Neural cell (in vitro differentiated cells): ENCODE measurements around the gene EPS8L2. TPM values are rescaled to one million over a fixed set of nuclear protein-coding genes. Genes with fewer than 3 reads are reported as not detected.

ENCODE experiments used
- H2AFZ ChIP-seq: fragments of 200-600, 300-800 bp; sonication (generic), shearing (Covaris generic); 2 replicates; pipeline ENCODE4 v1.6.0; 2014; ENCODE audit warnings: low read depth, mild to moderate bottlenecking, antibody characterized with exemption, low read length, moderate library complexity
- H3F3A ChIP-seq: fragments of 200-600 bp; shearing (Covaris generic); 2 replicates; pipeline ENCODE4 v1.6.1; 2016; ENCODE audit warnings: mild to moderate bottlenecking, moderate library complexity, mixed read lengths, antibody characterized with exemption, low read length; ENCODE audit not compliant: insufficient read depth, poor library complexity, severe bottlenecking
- H3K27ac ChIP-seq: fragments of 200-600, 300-800 bp; sonication (generic), shearing (Covaris generic); 2 replicates; pipeline ENCODE4 v1.5.1; 2014; ENCODE audit warnings: mild to moderate bottlenecking, low read length, moderate library complexity
- H3K27me3 ChIP-seq: fragments of 300-800, 200-600 bp; sonication (generic), shearing (Covaris generic); 2 replicates; pipeline ENCODE4 v1.6.0; 2014; ENCODE audit warnings: mild to moderate bottlenecking, low read depth, low read length, moderate library complexity; ENCODE audit not compliant: insufficient read depth
- H3K36me3 ChIP-seq: fragments of 300-800, 200-600 bp; sonication (generic), shearing (Covaris generic); 2 replicates; pipeline ENCODE4 v1.5.1; 2014; ENCODE audit warnings: mild to moderate bottlenecking, antibody characterized with exemption, low read length, moderate library complexity; ENCODE audit not compliant: insufficient read depth
- H3K4me2 ChIP-seq: fragments of 300-800, 200-600 bp; sonication (generic), shearing (Covaris generic); 2 replicates; pipeline ENCODE4 v1.6.0; 2014; ENCODE audit warnings: mild to moderate bottlenecking, low read length
- H3K4me3 ChIP-seq: fragments of 300-800, 200-600 bp; sonication (generic), shearing (Covaris generic); 2 replicates; pipeline ENCODE4 v1.5.1; 2014; ENCODE audit warnings: mild to moderate bottlenecking, low read length, moderate library complexity
- H3K79me2 ChIP-seq: fragments of 200-600 bp; shearing (Covaris generic); replicated peaks from 2 replicates; pipeline ENCODE4 v1.6.0; 2014; ENCODE audit warnings: mild to moderate bottlenecking, low read length, moderate library complexity; ENCODE audit not compliant: insufficient read depth
- H3K9ac ChIP-seq: fragments of 300-800, 200-600 bp; sonication (generic), shearing (Covaris generic); 2 replicates; pipeline ENCODE4 v1.6.1; 2016; ENCODE audit warnings: mild to moderate bottlenecking, low read length, mixed read lengths
- H3K9me2 ChIP-seq: fragments of 200-600 bp; shearing (Covaris generic); 2 replicates; pipeline ENCODE4 v1.6.1; 2016; ENCODE audit warnings: mild to moderate bottlenecking, low read length, mixed read lengths; ENCODE audit not compliant: insufficient read depth
- H3K9me3 ChIP-seq: fragments of 200-600, 300-800 bp; sonication (generic), shearing (Covaris generic); 2 replicates; pipeline ENCODE4 v1.6.1; 2016; ENCODE audit warnings: mild to moderate bottlenecking, mixed run types, low read length, moderate library complexity, mixed read lengths
- H4K20me1 ChIP-seq: fragments of 200-600 bp; shearing (Covaris generic); 2 replicates; pipeline ENCODE4 v1.6.1; 2016; ENCODE audit warnings: mild to moderate bottlenecking, mixed run types; ENCODE audit not compliant: insufficient read depth
- EP300 ChIP-seq: fragments of 450-650 bp; conservative IDR thresholded peaks from 2 replicates; pipeline ENCODE4 v1.6.1; 2014; ENCODE audit warnings: antibody characterized with exemption, mild to moderate bottlenecking, moderate library complexity; ENCODE audit not compliant: poor library complexity, severe bottlenecking
- EZH2 ChIP-seq: fragments of 200-600, 300-800 bp; shearing (Covaris generic), sonication (generic); IDR thresholded peaks from 2 replicates; pipeline ENCODE4 v1.6.1; 2014; ENCODE audit warnings: antibody characterized with exemption, low read length, borderline replicate concordance, mild to moderate bottlenecking; ENCODE audit not compliant: insufficient read depth, poor library complexity, severe bottlenecking
- MXI1 ChIP-seq: fragments of 450-650 bp; conservative IDR thresholded peaks from 2 replicates; pipeline ENCODE4 v1.6.1; 2014; ENCODE audit warnings: antibody characterized with exemption, mild to moderate bottlenecking; ENCODE audit not compliant: poor library complexity, severe bottlenecking
- POLR2AphosphoS5 ChIP-seq: IDR thresholded peaks from 2 replicates; pipeline ENCODE4 v1.6.1; 2012
- TAF1 ChIP-seq: IDR thresholded peaks from 2 replicates; pipeline ENCODE4 v1.6.1; 2012; ENCODE audit warnings: low read depth
- polyA plus RNA-seq: library from polyadenylated mRNA; depleted of rRNA; stranded (reverse); fragments of >200 nt; gene quantifications from 2 replicates; pipeline ENCODE4 v1.2.3, GENCODE V29; 2014
- TF ChIP-seq, protein P1 (sequence below): fragments of 450-650 bp; IDR thresholded peaks from 2 replicates; pipeline ENCODE4 v1.5.1; 2014; ENCODE audit warnings: antibody characterized with exemption, mild to moderate bottlenecking, moderate library complexity; ENCODE audit not compliant: poor library complexity, severe bottlenecking
- TF ChIP-seq, protein P2 (sequence below): IDR thresholded peaks from 2 replicates; pipeline ENCODE4 v1.6.1; 2012; ENCODE audit warnings: borderline replicate concordance

Gene EPS8L2
- polyA plus RNA-seq, 1 donor from 2014 or later, result 7.5 TPM

DNA sequence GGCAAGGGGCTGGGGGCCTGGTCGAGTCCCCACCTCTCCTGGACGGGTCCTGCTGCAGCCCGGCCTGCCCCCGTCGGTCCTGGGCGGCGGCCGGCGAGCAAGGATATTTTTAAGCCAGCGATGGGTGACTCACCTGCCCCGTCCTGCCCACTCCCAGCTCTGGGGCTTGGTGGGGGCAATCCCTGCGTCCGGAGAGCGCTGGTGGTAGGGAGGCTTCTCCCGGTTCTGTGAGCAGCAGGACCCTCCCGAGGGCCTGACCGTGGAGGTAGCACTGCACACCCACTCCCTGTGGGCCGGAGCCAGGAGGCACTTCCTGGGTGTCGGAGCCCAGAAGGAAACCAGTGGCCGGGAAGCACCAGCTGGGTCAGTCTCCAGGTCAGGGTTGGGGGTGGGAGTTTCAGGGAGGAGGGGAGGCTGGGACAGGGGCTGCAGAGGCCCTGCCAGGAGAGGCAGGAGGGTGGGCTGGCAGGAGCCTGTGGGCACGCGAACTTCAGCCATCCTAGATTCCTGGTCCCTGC, 467 bp downstream of the EPS8L2 start:
- Histone ChIP-seq H3K9me3 (no peaks in the 10 kb centered on the region), H4K20me1 (no peaks in the 10 kb centered on the region), H2AFZ (no peak overlapping the region), H3K4me3 (no peak overlapping the region), H3F3A (no peaks in the 10 kb centered on the region), H3K27ac (no peak overlapping the region), H3K4me2 (no peak overlapping the region), H3K9me2 (no peaks in the 10 kb centered on the region), H3K27me3 (peaks cover 13% of the 10 kb centered on the region), H3K79me2 (no peaks in the 10 kb centered on the region), H3K36me3 (no peaks in the 10 kb centered on the region), H3K9ac (no peak overlapping the region)
- TF ChIP-seq, protein P1, sequence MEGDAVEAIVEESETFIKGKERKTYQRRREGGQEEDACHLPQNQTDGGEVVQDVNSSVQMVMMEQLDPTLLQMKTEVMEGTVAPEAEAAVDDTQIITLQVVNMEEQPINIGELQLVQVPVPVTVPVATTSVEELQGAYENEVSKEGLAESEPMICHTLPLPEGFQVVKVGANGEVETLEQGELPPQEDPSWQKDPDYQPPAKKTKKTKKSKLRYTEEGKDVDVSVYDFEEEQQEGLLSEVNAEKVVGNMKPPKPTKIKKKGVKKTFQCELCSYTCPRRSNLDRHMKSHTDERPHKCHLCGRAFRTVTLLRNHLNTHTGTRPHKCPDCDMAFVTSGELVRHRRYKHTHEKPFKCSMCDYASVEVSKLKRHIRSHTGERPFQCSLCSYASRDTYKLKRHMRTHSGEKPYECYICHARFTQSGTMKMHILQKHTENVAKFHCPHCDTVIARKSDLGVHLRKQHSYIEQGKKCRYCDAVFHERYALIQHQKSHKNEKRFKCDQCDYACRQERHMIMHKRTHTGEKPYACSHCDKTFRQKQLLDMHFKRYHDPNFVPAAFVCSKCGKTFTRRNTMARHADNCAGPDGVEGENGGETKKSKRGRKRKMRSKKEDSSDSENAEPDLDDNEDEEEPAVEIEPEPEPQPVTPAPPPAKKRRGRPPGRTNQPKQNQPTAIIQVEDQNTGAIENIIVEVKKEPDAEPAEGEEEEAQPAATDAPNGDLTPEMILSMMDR, result no peak
- TF ChIP-seq EP300, result no peak

DNA sequence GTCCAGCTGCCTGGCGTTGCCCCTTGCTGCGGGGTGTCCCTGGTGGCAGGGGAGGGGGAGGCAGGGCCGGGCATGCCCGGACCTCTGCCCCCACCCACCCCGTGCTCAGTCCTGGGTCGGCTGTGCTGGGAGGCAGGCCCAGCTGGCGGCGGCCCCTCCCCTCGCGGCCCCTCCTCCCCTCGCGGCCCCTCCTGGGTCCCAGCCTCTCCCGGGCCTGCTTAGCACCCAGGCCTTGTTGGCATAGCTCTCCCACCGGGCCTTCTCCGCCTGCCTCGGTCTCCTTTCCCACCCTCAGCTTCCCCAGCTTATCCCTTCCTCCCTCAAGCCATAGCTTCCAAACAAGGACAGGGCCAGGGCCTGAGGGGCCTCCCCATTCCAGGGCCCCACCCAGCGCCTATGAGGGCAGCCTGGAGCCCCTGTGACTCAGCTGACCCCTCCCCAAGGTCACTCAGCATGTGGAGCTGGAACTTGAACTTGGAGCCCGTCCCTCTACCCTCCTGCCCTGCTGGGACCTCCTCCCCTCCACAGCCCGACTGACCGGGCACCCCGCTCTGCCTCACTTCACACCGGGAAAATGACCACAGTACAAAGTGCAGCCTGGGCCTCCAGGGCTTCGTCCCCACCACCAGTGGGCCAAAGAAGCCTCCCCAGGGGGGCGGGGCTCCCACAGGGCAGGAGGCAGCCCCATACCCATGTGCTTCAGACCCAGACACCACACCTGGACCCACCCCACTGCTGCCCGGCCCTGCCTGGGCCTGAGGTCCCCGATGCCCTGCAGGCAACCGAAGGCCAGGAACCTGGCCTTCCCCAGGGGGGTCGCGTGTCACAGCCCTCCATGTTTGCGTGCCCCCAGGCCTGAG, 1.2 kb downstream of the EPS8L2 start:
- Histone ChIP-seq H3K4me2 (no peak overlapping the region), H3K4me3 (no peak overlapping the region), H3K36me3 (no peaks in the 10 kb centered on the region), H4K20me1 (no peaks in the 10 kb centered on the region), H3K9ac (no peak overlapping the region), H3K79me2 (no peaks in the 10 kb centered on the region), H2AFZ (no peak overlapping the region), H3K27me3 (peaks cover 13% of the 10 kb centered on the region), H3K27ac (no peak overlapping the region), H3F3A (no peaks in the 10 kb centered on the region), H3K9me3 (no peaks in the 10 kb centered on the region), H3K9me2 (no peaks in the 10 kb centered on the region)
- no peak for TF ChIP-seq MXI1
- no peak for TF ChIP-seq EZH2
- TF ChIP-seq, protein P1, result no peak
- TF ChIP-seq EP300, result no peak
- TF ChIP-seq, protein P2, sequence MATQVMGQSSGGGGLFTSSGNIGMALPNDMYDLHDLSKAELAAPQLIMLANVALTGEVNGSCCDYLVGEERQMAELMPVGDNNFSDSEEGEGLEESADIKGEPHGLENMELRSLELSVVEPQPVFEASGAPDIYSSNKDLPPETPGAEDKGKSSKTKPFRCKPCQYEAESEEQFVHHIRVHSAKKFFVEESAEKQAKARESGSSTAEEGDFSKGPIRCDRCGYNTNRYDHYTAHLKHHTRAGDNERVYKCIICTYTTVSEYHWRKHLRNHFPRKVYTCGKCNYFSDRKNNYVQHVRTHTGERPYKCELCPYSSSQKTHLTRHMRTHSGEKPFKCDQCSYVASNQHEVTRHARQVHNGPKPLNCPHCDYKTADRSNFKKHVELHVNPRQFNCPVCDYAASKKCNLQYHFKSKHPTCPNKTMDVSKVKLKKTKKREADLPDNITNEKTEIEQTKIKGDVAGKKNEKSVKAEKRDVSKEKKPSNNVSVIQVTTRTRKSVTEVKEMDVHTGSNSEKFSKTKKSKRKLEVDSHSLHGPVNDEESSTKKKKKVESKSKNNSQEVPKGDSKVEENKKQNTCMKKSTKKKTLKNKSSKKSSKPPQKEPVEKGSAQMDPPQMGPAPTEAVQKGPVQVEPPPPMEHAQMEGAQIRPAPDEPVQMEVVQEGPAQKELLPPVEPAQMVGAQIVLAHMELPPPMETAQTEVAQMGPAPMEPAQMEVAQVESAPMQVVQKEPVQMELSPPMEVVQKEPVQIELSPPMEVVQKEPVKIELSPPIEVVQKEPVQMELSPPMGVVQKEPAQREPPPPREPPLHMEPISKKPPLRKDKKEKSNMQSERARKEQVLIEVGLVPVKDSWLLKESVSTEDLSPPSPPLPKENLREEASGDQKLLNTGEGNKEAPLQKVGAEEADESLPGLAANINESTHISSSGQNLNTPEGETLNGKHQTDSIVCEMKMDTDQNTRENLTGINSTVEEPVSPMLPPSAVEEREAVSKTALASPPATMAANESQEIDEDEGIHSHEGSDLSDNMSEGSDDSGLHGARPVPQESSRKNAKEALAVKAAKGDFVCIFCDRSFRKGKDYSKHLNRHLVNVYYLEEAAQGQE, result no peak
- TF ChIP-seq TAF1, result no peak
- no peak for TF ChIP-seq POLR2AphosphoS5
